SKM-1 treated with dmso at 0.1 percent for 144 hours (cell line): ENCODE results near the gene CARS2.
"Not testable (repeated sequence)": the region's sequence is repeated elsewhere in the genome, so short reads cannot be mapped to it uniquely, and the experiment has no call there.

ENCODE experiments used
- DNase-seq: peaks from one replicate; lab custom pipeline; 2025; ENCODE audit not compliant: unreplicated experiment; lab: John Stamatoyannopoulos, UW

Gene CARS2

DNA sequence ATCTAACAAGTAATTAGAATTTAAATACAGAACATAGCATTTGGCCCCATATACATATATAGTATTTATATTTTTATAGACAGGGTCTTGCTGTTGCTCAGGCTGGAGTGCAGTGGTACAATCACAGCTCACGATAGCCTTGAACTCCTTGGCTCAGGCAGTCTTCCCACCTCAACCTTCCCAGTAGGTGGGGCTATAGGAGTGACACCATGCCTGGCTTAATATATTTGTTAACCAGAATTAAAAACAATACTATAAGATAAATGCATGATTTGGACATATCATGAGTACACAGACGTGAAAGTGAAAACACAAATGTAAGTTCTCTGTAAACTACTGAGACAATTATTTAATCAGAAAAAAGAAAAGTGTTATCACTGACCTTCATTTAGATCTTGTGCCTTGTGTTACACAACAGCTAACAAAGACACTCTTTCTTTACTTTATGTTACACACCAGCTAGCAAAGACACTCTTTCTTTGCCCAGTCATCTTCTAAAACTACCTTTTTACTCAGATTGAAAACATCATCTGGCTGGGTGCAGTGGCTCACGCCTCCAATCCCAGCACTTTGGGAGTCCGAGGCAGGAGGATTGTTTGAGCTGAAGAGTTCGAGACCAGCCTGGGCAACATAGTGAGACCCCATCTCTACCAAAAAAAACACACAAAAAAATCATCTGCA lies 22.6 kb downstream of the CARS2 start:
- no peak for DNase-seq

- no peak for DNase-seq
Observed at GRCh38 chr13:110682746-110683145, 23.2 kb downstream of the CARS2 start.

- DNase-seq, result no peak
Observed at GRCh38 chr13:110681868-110682550, 23.9 kb downstream of the CARS2 start.

GRCh38 chr13:110680852-110681251 lies 25.1 kb downstream of the CARS2 start:
- DNase-seq, result no peak

DNA sequence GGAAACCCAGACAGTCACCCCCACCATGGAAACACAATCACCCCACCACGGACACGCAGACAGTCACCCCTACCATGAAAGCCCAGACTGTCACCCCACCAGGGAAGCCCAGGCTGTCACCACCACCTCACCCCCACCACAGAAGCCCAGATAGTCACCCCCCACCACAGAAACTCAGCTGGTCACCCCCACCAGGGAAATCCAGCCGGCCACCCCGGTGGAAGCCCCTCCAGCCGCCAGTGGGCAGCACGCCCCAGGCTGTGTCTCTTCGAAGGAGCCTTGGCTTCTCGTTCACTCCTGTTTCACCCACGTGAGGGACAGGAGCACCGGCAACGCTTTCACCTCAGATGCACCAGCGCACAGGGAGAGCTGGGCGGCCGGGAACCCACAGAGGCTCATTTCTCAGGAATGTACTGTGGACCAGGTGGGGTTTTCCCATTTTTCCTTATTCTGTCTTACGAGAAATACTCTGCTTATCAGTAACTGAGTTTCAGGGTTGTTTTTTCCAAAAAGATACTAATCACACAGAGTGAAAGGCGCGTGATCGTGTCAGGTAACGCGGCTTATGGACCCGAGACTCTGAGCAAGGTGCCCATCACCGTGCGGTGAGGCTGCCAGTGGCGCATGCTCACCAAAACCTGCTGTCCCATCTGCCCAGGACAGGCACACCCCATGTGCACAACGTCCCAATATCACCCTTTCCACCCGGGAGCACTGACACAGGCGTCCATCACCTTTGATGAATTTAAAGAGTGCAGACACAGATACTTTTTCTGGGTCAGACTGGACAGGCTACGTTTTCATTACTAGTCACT lies 28.0 kb downstream of the CARS2 start:
- no peak for DNase-seq

GRCh38 chr13:110676595-110677587 lies 29.0 kb downstream of the CARS2 start:
- DNase-seq, result no peak

GRCh38 chr13:110669814-110670213 lies 36.1 kb downstream of the CARS2 start:
- not testable (repeated sequence) for DNase-seq

- no peak for DNase-seq
Observed at GRCh38 chr13:110669036-110669435, 36.9 kb downstream of the CARS2 start.

DNA sequence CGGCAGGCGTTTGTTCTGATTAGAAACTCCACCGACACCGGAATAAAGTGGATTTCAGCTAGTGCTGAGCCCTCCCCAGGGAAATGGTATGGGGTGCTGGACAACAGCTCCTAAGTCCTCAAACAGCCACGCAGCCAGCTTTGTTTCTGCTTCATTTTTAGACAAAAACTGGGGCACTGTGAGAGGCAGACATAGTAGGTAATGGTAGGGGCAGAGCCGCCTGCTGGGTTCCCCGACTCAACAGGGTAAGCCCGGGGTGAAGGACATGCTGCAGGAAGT lies 39.7 kb downstream of the CARS2 start:
- DNase-seq, result no peak

GRCh38 chr13:110665491-110666254 lies 40.2 kb downstream of the CARS2 start:
- DNase-seq, result peak; percentile 88

- DNase-seq, result no peak
Observed at GRCh38 chr13:110664673-110665072, 41.2 kb downstream of the CARS2 start.

DNA sequence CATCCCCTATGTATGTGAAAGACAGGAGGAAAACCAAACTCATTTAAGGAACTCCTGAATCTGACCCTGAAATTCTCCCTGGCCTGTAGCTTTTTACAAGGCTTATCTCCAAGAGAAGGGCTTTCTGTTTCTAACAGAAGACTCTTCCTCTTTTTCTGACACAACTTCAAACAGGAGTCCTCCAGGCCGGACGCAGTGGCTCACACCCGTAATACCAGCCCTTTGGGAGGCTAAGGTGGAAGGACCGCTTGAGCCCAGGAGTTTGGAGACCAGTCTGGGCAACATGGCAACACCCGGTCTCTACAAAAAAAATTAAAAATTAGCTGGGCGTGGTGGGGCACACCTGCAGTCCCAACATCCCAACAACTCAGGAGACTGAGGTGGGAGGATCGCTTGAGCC lies 41.9 kb downstream of the CARS2 start:
- peak; percentile 31 for DNase-seq

DNA sequence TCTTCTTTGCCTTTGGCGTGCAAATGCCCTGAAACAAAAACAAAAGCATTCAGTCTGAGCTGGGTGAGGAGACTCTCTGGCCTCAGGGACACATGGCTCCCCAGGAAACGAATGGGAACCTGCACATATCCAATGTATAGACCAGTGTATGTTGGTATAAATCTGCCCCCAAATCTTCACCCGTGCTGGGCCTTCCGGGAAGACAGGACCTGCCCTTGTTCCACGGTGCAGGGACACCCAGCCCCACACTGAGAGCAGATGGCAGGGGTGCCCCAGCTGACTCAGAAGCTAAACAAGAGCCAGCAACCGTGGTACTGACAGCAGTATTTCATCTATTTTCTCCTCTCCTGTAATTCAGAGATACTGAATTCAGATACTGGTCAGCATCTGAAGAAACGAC lies 42.4 kb downstream of the CARS2 start:
- DNase-seq, result no peak

DNA sequence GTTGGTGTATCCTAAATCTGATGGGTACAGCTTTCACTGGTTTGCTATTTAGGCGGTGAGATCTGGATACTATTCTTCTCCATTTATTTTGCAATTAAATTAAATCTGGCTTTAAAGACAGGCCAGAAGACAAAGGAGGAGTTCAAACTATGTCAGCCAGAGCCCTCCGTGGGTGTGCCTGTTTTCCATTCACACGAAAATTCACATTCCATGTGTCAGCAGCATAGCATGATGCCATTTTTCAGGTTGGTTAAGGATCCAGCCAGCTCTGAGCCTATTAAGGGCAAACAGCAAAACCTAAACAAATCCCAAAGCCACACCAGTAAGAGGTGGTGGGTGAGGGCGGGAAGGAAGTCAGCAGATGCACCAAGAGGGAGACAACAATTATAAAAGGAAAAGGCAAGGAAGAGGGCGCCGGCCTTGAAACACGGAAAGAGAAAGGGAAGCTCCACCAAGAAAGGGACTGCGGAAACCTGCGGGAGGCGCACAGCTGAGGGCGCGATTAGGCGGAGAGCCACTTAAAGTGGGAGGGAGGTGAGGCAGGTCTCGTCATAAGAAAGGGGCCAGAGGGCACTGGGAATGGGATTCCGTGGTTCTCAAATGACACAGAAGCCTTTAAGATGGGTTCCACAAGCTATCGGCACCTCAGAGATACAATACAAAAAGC lies 43.0 kb downstream of the CARS2 start:
- no peak for DNase-seq

DNA sequence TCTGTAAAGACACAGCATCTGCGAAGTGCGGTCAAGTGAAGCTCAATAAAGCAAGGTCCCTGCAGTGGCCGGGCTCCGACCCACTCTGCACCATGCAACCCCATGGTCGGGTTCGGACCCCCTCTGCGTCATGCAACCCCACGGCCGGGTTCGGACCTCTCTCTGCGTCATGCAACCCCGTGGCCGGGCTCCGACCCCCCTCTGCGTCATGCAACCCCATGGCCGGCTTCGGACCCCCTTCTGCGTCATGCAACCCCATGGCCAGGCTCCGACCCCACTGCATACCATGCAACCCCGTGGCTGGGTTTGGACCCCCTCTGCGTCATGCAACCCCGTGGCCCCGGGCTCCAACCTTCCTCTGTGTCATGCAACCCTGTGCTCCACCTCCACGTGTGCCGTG lies 43.8 kb downstream of the CARS2 start:
- DNase-seq, result no peak

DNA sequence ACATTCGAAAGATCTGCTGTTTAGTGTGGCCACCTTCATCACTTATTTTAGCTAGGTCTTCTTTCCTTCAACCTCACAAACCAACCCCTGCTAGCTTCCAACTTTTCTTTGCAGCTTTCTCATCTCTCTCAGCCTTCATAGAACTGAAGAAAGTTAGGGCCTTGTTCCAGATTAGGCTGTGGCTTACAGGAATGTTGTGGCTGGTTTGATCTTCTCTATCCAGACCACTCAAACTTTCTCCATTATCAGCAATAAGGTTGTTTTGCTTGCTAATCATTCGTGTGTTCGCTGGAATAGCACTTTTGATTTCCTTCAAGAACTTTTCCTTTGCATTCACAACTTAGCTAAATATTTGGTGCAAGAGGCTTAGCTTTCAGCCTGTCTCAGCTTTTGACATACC lies 44.7 kb downstream of the CARS2 start:
- no peak for DNase-seq

DNA sequence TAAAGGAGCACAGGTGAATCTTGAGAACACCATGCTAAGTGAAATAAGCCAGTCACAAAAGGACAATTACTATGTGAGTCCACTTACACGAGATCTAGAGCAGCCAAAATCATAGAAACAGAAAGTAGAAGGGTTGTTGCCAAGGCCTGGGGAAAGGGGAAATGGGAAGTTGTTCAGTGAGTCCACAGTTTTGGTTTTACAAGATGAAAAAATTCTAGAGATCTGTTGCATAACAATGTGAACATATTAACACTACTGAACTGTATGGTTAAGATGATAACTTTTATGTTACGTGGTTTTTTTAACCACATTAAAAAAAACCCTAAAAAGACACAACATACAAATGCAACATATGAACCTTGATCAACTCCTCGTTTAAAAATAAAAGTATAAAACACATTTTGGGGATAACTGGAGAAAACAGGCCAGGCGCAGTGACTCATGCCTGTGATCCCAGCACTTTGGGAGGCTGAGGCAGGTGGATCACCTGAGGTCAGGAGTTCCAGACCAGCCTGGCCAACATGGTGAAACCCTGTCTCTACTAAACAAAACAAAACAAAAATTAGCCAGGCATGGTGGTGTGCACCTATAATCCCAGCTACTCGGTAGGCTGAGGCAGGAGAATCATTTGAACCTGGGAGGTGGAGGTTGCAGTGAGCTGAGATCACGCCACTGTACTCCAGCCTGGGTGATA lies 47.6 kb downstream of the CARS2 start:
- peak; percentile 71 for DNase-seq

- no peak for DNase-seq
Observed at GRCh38 chr13:110657196-110657595, 48.7 kb downstream of the CARS2 start.

GRCh38 chr13:110653851-110654250 lies 52.1 kb downstream of the CARS2 start:
- DNase-seq, result no peak
